ENCODE measurements around the gene TSPO2. TPM values are rescaled to one million over a fixed set of nuclear protein-coding genes. Genes with fewer than 3 reads are reported as not detected.

The TSPO2 gene
- total and polyA plus RNA-seq, 2 of the 4 experiments (the other 2 are of a cell fraction): not detected

DNA sequence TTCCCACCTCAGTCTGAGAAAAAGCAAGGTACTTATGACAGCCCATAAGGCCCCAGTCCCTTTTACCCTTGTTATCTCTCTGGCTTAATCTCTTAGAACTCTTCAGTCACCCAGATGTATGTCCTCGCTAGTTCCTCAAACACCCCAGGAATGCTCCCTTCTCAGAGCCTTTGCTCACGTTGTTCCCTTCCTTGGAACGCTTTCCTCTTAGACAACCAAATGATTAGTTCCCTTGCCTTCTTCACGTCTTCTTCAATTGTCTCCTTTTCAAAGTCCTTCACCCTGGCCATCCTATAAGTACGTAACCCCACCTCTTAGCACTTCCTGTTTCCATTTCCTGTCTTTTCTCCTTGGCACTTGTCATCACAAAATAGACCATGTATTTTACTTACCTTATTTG lies 9.6 kb downstream of the TSPO2 start:
- H2AK9ac ChIP-seq (replicated peaks; ENCODE audit: low read depth, low read length, poor library complexity): no peak overlapping the region
- DNase-seq: no peak
- TF ChIP-seq, protein P1, sequence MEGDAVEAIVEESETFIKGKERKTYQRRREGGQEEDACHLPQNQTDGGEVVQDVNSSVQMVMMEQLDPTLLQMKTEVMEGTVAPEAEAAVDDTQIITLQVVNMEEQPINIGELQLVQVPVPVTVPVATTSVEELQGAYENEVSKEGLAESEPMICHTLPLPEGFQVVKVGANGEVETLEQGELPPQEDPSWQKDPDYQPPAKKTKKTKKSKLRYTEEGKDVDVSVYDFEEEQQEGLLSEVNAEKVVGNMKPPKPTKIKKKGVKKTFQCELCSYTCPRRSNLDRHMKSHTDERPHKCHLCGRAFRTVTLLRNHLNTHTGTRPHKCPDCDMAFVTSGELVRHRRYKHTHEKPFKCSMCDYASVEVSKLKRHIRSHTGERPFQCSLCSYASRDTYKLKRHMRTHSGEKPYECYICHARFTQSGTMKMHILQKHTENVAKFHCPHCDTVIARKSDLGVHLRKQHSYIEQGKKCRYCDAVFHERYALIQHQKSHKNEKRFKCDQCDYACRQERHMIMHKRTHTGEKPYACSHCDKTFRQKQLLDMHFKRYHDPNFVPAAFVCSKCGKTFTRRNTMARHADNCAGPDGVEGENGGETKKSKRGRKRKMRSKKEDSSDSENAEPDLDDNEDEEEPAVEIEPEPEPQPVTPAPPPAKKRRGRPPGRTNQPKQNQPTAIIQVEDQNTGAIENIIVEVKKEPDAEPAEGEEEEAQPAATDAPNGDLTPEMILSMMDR (conservative IDR thresholded peaks at IDR 0.05; ENCODE audit: low read depth, low read length): no peak
- TF ChIP-seq MAZ (IDR thresholded peaks at IDR 0.05; ENCODE audit: borderline replicate concordance, low read depth, low read length) (no peak), SMC3 (IDR thresholded peaks at IDR 0.05; ENCODE audit: low read depth, low read length) (no peak), RFX5 (IDR thresholded peaks at IDR 0.05; ENCODE audit: low read depth, low read length) (no peak), BHLHE40 (IDR thresholded peaks at IDR 0.05; ENCODE audit: low read depth, low read length) (no peak), NFE2L2 (IDR thresholded peaks at IDR 0.05; ENCODE audit: low read depth, low read length) (no peak), MXI1 (IDR thresholded peaks at IDR 0.05; ENCODE audit: borderline replicate concordance, low read depth, low read length) (no peak), MAFK (IDR thresholded peaks at IDR 0.05; ENCODE audit: low read depth, low read length) (no peak), CHD1 (IDR thresholded peaks at IDR 0.05; ENCODE audit: low read depth, low read length) (no peak), CEBPB (IDR thresholded peaks at IDR 0.05; ENCODE audit: low read depth, low read length) (no peak)
- TF ChIP-seq, protein P2, sequence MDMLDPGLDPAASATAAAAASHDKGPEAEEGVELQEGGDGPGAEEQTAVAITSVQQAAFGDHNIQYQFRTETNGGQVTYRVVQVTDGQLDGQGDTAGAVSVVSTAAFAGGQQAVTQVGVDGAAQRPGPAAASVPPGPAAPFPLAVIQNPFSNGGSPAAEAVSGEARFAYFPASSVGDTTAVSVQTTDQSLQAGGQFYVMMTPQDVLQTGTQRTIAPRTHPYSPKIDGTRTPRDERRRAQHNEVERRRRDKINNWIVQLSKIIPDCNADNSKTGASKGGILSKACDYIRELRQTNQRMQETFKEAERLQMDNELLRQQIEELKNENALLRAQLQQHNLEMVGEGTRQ (IDR thresholded peaks at IDR 0.05; ENCODE audit: low read depth, low read length): no peak
- TF ChIP-seq, protein P3, sequence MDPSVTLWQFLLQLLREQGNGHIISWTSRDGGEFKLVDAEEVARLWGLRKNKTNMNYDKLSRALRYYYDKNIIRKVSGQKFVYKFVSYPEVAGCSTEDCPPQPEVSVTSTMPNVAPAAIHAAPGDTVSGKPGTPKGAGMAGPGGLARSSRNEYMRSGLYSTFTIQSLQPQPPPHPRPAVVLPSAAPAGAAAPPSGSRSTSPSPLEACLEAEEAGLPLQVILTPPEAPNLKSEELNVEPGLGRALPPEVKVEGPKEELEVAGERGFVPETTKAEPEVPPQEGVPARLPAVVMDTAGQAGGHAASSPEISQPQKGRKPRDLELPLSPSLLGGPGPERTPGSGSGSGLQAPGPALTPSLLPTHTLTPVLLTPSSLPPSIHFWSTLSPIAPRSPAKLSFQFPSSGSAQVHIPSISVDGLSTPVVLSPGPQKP (IDR thresholded peaks at IDR 0.05; ENCODE audit: borderline replicate concordance, low read depth, low read length): no peak
- no peak overlapping the region for H2BK20ac ChIP-seq (ENCODE audit: low read depth, low read length)
- no peak overlapping the region for H2BK5ac ChIP-seq (ENCODE audit: low read depth, low read length, poor library complexity, severe bottlenecking)
- POLR2A ChIA-PET (ENCODE audit: unreplicated experiment): no interaction called here
- in situ Hi-C loops (cut with MboI; ENCODE audit: low sequenced_read_pairs) (no loop called here), intact Hi-C loops (cut with micrococcal nuclease) (no loop called here), dilution Hi-C loops (cut with HindIII; ENCODE audit: low sequenced_read_pairs, unreplicated experiment) (no loop called here)
- H3K14ac ChIP-seq (replicated peaks; ENCODE audit: low read depth, low read length): no peak overlapping the region
- no peak overlapping the region for H2AK5ac ChIP-seq (ENCODE audit: low read depth, low read length)
- H3K18ac ChIP-seq (ENCODE audit: low read depth, low read length): no peak overlapping the region
- H3K36me3 ChIP-seq (ENCODE audit: control insufficient read depth, insufficient read depth, low read length): no peaks in the 10 kb centered on the region
- H4K5ac ChIP-seq (ENCODE audit: low read depth, low read length): no peak overlapping the region
- no peak overlapping the region for H3K23ac ChIP-seq (ENCODE audit: low read depth, low read length)
- no peak overlapping the region for H2BK15ac ChIP-seq (ENCODE audit: low read depth, low read length)
- H2BK120ac ChIP-seq (ENCODE audit: low read depth, low read length): no peak overlapping the region
- no peak overlapping the region for H3K9ac ChIP-seq (ENCODE audit: low read depth, low read length)
- no peak overlapping the region for H3K56ac ChIP-seq (ENCODE audit: extremely low read depth, insufficient read depth, low read length)
- 76% methylated on average over 3 of the region's 5 CpGs; no CpG with 5 or more reads in 1 of the 2 experiments for WGBS, 2 experiments (ENCODE audit: extremely low coverage in 2 of 2, insufficient read length in 1 of 2)
- no peaks in the 10 kb centered on the region for H3K79me1 ChIP-seq (ENCODE audit: low read depth in 1 of 2, low read length in 2 of 2)
- no peak overlapping the region for H2AFZ ChIP-seq (replicated peaks; ENCODE audit: low read length, poor library complexity)
- ATAC-seq (ENCODE audit: low read depth): no peak
- BruUV-seq (replicated peaks): no TSS peak
- H4K20me1 ChIP-seq (ENCODE audit: insufficient read depth, low read length): no peaks in the 10 kb centered on the region
- CTCF ChIA-PET: no interaction called here
- no peak overlapping the region for H3K4me2 ChIP-seq (ENCODE audit: low read depth, low read length)
- H3K9me3 ChIP-seq (ENCODE audit: control insufficient read depth, insufficient read depth, low read length): no peaks in the 10 kb centered on the region
- no peak overlapping the region for H4K91ac ChIP-seq (ENCODE audit: insufficient read depth, low read depth, low read length)
- no peak overlapping the region for H3K4me3 ChIP-seq (ENCODE audit: insufficient read depth, low read depth, low read length)
- peaks cover 5% of the 10 kb centered on the region; the same call in 1 of the 2 replicates for H3K4me1 ChIP-seq (ENCODE audit: control insufficient read depth, insufficient read depth, low read length)
- peaks cover 11% of the 10 kb centered on the region for H3K27me3 ChIP-seq (ENCODE audit: control insufficient read depth, insufficient read depth, low read length)
- H4K8ac ChIP-seq (ENCODE audit: low read depth in 2 of 2, low read length in 2 of 2): no peak overlapping the region
- no peak overlapping the region for H3K27ac ChIP-seq (ENCODE audit: insufficient read depth, low read length)
- H3K9me1 ChIP-seq (ENCODE audit: insufficient read depth, low read length): 0 out of 2 replicates have a peak, but pooled peaks cover 4% of the 10 kb centered on the region
- H3K4ac ChIP-seq (ENCODE audit: low read depth, low read length): no peak overlapping the region
